Esophagus squamous epithelium (tissue), 4 donors: ENCODE results near the gene PRKCE.

Experiments used
- POLR2A ChIP-seq, 4 donors: fragments of 450-650 bp; IDR thresholded peaks; one replicate each; pipeline ENCODE4 v1.6.1; 2017; ENCODE audit warnings: antibody characterized with exemption in 4 of 4, mild to moderate bottlenecking in 4 of 4, moderate library complexity in 3 of 4
- TF ChIP-seq, protein P1 (sequence below), 6 experiments: fragments of 450-650 bp in 4 of 6; fragments of 200-600 bp in 2 of 6; sonication (generic) in 2 of 6; IDR thresholded peaks; one replicate each; pipeline ENCODE4 v1.5.1; 2016 to 2019; ENCODE audit warnings: antibody characterized with exemption in 6 of 6, mild to moderate bottlenecking in 4 of 6, moderate library complexity in 4 of 6

DNA sequence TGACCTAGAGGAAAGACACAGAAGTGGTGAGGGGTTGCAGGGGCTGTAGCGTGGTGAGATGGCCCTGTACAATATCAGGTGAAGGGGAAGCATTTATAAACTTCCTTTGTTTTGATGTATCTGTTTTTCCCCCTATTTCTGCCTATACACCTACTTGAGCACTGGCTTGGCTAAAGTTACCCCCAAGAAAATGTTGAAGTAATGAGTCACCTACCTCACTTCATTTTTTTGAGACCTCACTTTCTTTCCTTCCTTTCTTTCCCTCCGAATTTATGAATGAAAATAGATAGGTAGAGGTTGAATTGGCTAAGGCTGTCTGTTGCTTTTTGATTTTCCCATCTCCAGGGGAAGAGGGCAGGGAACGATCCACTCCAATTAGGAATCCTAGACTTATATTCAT is 414.6 kb downstream of the PRKCE start:
- TF ChIP-seq, protein P1, sequence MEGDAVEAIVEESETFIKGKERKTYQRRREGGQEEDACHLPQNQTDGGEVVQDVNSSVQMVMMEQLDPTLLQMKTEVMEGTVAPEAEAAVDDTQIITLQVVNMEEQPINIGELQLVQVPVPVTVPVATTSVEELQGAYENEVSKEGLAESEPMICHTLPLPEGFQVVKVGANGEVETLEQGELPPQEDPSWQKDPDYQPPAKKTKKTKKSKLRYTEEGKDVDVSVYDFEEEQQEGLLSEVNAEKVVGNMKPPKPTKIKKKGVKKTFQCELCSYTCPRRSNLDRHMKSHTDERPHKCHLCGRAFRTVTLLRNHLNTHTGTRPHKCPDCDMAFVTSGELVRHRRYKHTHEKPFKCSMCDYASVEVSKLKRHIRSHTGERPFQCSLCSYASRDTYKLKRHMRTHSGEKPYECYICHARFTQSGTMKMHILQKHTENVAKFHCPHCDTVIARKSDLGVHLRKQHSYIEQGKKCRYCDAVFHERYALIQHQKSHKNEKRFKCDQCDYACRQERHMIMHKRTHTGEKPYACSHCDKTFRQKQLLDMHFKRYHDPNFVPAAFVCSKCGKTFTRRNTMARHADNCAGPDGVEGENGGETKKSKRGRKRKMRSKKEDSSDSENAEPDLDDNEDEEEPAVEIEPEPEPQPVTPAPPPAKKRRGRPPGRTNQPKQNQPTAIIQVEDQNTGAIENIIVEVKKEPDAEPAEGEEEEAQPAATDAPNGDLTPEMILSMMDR (IDR thresholded peaks at IDR 0.05): no peak
- TF ChIP-seq POLR2A (IDR thresholded peaks at IDR 0.05): no peak
